GM13977 (cell line): ENCODE results near the gene ZNF224.

Experiments used
- DNase-seq: peaks from one replicate; pipeline ENCODE4 v3.0.0; 2012; ENCODE audit warnings: low spot score
- in situ Hi-C: fragments of 300-500 bp; cut with MboI; formaldehyde crosslinking; loops from one replicate; pipeline ENCODE4 v1.12.0; 2022; ENCODE audit warnings: low sequenced_read_pairs, low pct_unique_long_range_greater_than_20kb, mixed read lengths, inconsistent platforms; ENCODE audit not compliant: unreplicated experiment
- TF ChIP-seq, protein P1 (sequence below): IDR thresholded peaks from 2 replicates; pipeline ENCODE4 v1.5.1; 2012; ENCODE audit warnings: mild to moderate bottlenecking, control low read depth; ENCODE audit not compliant: insufficient read depth; ENCODE audit errors: extremely low read depth, missing control alignments

ZNF224 gene

DNA sequence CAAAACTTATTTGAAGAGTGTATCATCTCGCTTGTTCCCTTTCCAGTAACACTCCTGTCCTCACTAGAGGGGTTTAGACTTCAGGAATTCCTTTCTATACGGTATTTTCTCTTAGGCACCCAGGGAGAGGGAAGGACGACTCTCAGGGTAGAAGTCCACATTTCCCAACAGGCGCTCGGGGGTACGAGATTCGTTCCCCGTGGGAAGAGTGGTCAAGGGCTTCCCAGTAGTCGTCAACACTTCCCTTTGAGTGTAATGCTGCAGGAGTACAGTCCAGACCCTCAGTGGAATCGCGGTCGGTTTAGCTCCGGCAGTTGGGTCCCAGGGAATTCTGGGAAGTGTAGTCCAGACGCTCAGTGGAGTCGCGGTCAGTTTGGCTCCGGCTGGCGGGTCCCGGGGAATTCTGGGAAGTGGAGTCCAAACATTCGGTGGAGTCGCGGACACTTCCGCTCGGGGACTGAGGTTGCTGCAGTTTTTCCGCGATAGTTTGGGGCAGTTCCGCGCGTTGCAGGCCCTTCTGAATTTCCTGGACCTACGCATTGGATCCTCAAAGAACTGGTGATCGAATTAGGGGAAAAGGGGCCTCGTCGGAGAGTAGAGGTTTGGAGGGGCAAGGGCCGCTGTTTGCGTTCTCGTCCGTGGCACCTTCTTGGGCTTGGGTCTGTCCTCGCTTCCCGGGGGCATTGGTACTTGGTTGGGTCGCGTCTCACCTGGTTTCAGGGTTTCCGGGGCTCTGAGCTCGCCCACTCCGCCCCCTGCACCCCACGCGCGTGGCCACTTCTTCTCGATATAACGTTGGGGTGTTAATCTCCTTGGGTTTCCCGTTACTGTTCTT lies at the start of gene ZNF224:
ZNF224 (plus strand) TSS at position 431 of the 835 bp plus-strand sequence. CDS start 3,513 bp downstream, outside the sequence.
- TF ChIP-seq, protein P1, sequence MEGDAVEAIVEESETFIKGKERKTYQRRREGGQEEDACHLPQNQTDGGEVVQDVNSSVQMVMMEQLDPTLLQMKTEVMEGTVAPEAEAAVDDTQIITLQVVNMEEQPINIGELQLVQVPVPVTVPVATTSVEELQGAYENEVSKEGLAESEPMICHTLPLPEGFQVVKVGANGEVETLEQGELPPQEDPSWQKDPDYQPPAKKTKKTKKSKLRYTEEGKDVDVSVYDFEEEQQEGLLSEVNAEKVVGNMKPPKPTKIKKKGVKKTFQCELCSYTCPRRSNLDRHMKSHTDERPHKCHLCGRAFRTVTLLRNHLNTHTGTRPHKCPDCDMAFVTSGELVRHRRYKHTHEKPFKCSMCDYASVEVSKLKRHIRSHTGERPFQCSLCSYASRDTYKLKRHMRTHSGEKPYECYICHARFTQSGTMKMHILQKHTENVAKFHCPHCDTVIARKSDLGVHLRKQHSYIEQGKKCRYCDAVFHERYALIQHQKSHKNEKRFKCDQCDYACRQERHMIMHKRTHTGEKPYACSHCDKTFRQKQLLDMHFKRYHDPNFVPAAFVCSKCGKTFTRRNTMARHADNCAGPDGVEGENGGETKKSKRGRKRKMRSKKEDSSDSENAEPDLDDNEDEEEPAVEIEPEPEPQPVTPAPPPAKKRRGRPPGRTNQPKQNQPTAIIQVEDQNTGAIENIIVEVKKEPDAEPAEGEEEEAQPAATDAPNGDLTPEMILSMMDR = no peak
- peak; percentile 85 for DNase-seq
- in situ Hi-C loops = no loop called here

DNA sequence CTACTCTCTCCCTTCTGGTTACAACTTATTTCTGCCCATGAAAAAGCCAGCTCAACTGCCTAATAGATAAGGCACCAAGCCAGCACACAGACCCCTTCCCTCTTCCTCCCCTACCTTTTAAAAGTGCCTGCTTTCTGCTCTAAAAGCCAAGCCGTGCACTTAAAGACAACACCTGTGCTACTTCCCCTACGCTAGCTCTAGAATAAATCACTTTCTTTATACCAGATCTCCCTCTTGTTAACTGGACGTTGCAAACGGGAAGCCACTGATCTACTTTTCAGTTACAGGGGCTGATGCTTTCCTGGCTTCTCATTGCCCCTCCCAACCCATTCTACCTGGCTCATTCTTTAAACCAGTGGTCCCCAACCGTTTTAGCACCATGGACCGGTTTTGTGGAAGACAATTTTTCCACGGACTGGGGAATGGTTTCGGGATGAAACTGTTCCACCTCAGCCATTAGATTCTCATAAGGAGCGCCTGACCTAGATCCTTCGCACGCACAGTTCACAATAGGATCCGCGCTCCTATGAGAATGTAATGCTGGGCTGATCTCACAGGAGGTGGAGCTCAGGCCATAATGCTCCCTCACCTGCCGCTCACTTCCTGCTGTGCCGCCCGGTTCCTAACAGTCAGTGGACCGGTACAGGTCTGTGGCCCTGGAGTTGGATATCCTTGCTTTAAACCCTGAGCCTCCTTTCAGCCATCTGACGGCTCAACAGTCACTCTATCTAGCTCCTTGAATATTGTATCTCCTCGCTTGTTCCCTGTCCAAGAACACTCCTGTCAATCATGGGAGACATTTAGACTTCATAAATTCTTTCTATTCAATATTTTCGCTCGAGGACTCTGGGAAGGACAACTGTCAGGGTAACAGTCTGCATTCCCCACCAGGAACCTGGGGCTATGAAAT lies 43.2 kb upstream of the ZNF224 start:
- TF ChIP-seq, protein P1 = no peak
- in situ Hi-C loops = no loop called here
- DNase-seq = no peak

DNA sequence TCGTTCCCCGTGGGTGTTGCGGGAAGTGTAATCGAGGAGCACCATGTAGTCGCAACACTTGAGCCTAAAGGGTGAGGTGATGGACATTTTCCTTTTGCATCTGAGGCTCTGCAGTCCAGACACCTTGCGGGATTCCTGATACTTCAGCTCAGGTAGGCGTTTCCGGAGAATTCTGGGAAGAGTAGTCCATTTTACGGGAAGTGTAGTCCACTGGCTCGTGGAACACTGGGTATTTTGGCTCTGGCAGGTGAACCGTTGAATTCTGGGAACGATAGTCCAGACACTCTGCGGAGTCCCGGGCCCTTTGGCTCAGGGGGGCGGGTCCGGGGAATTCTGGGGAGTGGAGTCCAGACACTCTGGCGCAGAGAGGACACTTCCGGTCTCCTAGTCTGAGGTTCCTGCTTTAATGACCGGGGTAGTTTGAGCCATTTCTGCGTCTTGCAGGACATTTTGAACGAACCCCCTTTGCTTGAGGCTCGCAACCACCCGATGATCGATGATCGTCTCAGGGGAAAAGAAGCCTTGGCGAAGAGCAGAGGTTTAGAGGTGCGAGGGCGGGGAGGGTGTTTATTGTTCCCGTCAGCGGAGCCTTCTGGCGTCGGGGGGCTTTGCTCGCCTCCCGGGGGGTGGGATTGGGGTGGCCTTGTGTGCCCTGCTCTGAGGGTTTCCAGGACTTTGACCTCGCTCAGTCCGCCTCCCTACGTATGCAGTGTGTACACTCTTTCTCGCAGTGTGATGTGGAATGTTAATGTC lies 42.3 kb upstream of the ZNF224 start, which contains the start of gene ZNF223:
ZNF223 (plus strand) TSS at position 387 of the 753 bp plus-strand sequence. CDS start 3,141 bp downstream, outside the sequence.
- peak; percentile 76 for DNase-seq
- TF ChIP-seq, protein P1 = no peak
- in situ Hi-C loops = no loop called here

DNA sequence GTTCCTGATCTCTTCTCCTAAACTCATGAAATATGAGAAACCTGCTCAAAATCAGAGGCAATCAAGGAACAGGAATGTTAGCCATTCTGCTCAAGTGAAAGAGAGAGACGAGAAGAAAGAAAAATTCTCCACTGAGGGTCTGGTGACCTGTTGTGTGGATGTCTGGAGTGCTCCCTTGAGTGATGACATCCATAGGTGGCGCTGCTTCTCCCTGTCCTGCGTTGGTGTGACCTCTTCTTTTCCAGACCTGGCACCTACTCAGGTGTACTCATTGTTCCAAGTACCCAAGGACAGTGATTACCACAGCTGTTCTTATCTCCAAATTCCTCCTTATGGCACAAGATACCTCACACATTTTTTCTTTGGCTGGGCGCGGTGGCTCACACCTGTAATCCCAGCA lies 38.3 kb upstream of the ZNF224 start:
- in situ Hi-C loops = no loop called here
- TF ChIP-seq, protein P1 = no peak
- no peak for DNase-seq

DNA sequence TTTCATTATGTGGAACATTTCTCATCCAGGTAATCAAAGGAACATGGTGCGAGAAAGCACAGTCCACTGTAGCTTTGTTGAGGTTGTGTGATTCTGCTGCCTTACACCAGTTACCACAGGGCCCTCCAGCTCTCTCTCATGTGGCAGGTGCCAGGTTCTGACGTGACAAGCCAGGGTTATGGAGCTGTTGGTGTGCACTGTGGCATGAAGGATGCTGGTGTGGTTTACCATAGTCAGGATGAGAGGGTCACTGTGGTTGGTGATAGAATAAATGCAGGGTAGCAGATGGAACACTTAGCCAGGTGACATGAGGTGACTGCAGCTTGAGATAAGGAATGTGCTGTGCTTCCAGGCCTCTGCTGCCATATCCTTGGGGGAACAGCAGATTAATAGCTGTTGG lies 34.9 kb upstream of the ZNF224 start:
- TF ChIP-seq, protein P1 = no peak
- DNase-seq = no peak
- in situ Hi-C loops = no loop called here

DNA sequence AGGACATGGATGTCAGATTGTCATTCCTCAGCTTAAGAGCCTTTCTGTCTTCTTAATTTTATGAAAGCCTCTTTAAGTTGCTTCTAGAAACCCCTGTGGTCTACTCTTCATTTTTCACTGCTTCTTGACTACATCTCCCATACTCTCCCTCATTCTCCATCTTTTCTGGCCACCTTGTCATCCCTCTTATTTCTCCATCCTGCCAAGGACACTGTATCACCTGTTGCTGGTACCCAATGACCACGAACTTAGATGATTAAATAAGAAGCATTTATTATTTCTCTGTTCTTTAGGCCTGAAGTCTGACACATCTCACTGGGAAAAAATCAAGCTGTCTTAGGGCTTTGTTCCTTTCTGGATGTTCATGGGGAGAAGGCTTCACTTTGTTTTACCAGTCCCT lies 33.1 kb upstream of the ZNF224 start:
- in situ Hi-C loops = no loop called here
- TF ChIP-seq, protein P1 = no peak
- no peak for DNase-seq
